Measurements from ENCODE around the gene ABI1. TPM values are rescaled to one million over a fixed set of nuclear protein-coding genes. Genes with fewer than 3 reads are reported as not detected.
"Not testable (repeated sequence)": the region's sequence is repeated elsewhere in the genome, so short reads cannot be mapped to it uniquely, and the experiment has no call there.

ABI1 gene
- total RNA-seq, 3 donors from 2014 or later, result 50.5 to 75.7 (median 56.6) TPM

DNA sequence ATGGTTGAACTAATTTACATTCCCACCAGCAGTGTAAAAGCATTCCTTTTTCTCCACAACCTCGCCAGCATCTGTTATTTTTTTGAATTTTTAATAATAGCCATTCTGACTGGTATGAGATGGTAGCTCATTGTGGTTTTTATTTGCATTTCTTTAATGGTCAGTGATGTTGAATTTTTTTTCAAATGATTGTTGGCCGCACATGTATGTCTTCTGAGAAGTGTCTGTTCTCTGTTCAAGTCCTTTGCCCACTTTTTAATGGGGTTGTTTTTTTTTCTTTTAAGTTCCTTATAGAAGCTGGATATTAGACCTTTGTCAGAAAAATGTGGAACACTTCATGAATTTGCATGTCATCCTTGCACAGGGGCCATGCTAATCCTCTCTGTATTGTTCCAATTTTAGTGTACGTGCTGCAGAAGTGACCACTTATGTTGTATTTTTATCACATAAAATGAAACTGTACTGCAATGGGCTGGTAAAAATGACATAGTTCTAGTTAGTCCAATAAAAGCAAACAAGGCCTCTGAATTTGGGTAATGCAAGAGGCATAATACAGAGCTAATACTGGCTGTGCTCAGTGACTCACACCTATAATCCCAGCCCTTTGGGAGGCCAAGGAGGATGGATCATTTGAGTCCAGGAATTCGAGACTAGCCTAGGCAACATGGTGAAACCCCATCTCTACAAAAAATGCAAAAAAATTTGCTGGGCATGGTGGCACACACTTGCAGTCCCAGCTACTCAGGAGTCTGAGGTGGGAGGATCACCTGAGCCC is 70.3 kb downstream of the ABI1 start:
- no peak overlapping the region for H3K27ac ChIP-seq
- intact Hi-C loops (cut with DNase I; ENCODE audit: low total_unique reads), result no loop called here
- DNase-seq (ENCODE audit: low spot score in 2 of 2), result no peak
- no peaks in the 10 kb centered on the region for H3K4me1 ChIP-seq
- TF ChIP-seq POLR2AphosphoS5 (IDR thresholded peaks at IDR 0.05) (no peak), CTCF (IDR thresholded peaks at IDR 0.05) (no peak), POLR2A (IDR thresholded peaks at IDR 0.05) (no peak)
- H3K4me3 ChIP-seq, result no peak overlapping the region
- no peaks in the 10 kb centered on the region for H3K9me3 ChIP-seq
- no peaks in the 10 kb centered on the region for H3K36me3 ChIP-seq
- H3K27me3 ChIP-seq, result no peaks in the 10 kb centered on the region

- DNase-seq (ENCODE audit: low spot score in 2 of 2); H3K9me3 ChIP-seq; intact Hi-C loops (cut with DNase I; ENCODE audit: low total_unique reads); H3K27ac ChIP-seq; H3K27me3 ChIP-seq; H3K4me3 ChIP-seq; H3K4me1 ChIP-seq; H3K36me3 ChIP-seq: not testable (repeated sequence)
These were observed 71.0 kb downstream of the ABI1 start for GRCh38 chr10:26789779-26790178.

DNA sequence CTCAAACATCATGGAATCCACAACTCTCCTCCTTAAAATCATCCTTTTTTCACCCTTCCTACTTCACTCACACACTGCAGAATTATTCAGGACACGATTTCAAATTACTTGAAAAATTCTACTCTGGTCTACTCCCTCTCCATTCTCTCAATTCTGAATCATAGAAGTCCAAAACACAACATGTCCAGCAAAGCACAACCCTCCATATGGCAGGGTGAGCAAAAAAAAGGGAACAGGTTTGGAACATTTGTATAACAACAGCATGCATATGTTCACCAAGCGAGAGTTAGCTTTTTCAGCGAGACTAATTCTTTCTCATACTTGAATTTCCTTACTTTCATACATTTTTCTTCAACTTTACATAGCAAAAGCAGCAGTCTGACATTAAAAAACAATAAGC is 73.4 kb downstream of the ABI1 start:
- intact Hi-C loops (cut with DNase I; ENCODE audit: low total_unique reads), result no loop called here
- H3K36me3 ChIP-seq, result no peaks in the 10 kb centered on the region
- DNase-seq (ENCODE audit: low spot score in 2 of 2), result no peak

GRCh38 chr10:26781797-26782196 is 79.0 kb downstream of the ABI1 start:
- TF ChIP-seq CTCF (IDR thresholded peaks at IDR 0.05) (no peak), POLR2AphosphoS5 (IDR thresholded peaks at IDR 0.05) (no peak), POLR2A (IDR thresholded peaks at IDR 0.05) (no peak)
- no peak overlapping the region for H3K4me3 ChIP-seq
- H3K36me3 ChIP-seq, result no peaks in the 10 kb centered on the region
- no peaks in the 10 kb centered on the region for H3K9me3 ChIP-seq
- peak overlapping the region; percentile 56 to 79 for H3K27ac ChIP-seq
- no peaks in the 10 kb centered on the region for H3K27me3 ChIP-seq
- intact Hi-C loops (cut with DNase I; ENCODE audit: low total_unique reads), result no loop called here
- no peaks in the 10 kb centered on the region for H3K4me1 ChIP-seq
- DNase-seq (ENCODE audit: low spot score in 2 of 2), result no peak

More for the DNA sequence above, 73.4 kb downstream of the ABI1 start:
- Histone ChIP-seq H3K4me1 (no peaks in the 10 kb centered on the region), H3K27ac (no peak overlapping the region), H3K4me3 (no peak overlapping the region), H3K9me3 (no peaks in the 10 kb centered on the region), H3K27me3 (no peaks in the 10 kb centered on the region)
- TF ChIP-seq POLR2A (IDR thresholded peaks at IDR 0.05) (no peak), POLR2AphosphoS5 (IDR thresholded peaks at IDR 0.05) (no peak), CTCF (IDR thresholded peaks at IDR 0.05) (no peak)

- intact Hi-C loops (cut with DNase I; ENCODE audit: low total_unique reads), result no loop called here
- Histone ChIP-seq H3K4me1 (no peaks in the 10 kb centered on the region), H3K9me3 (no peaks in the 10 kb centered on the region), H3K36me3 (no peaks in the 10 kb centered on the region), H3K4me3 (no peak overlapping the region), H3K27ac (peak overlapping the region; percentile 56 to 79), H3K27me3 (no peaks in the 10 kb centered on the region)
- TF ChIP-seq CTCF (IDR thresholded peaks at IDR 0.05) (no peak), POLR2A (IDR thresholded peaks at IDR 0.05) (no peak), POLR2AphosphoS5 (IDR thresholded peaks at IDR 0.05) (peak in 1 of 3 donors; percentile 12)
- DNase-seq (ENCODE audit: low spot score in 2 of 2), result peak in 1 of 2 donors; percentile 72
These were observed 79.8 kb downstream of the ABI1 start for GRCh38 chr10:26780793-26781601.
